NCI-H82 treated with DMSO at 0.1 percent for 48 hours (cell line): Measurements from ENCODE around the gene CRELD1.
A peak's percentile ranks its signal among the peaks of the same experiment; 100 is the strongest.
"Not testable (repeated sequence)": the region's sequence is repeated elsewhere in the genome, so short reads cannot be mapped to it uniquely, and the experiment has no call there.

Source experiments
- DNase-seq: peaks from one replicate; lab custom pipeline; 2025; ENCODE audit not compliant: unreplicated experiment; lab: John Stamatoyannopoulos, UW

The CRELD1 gene, protein sequence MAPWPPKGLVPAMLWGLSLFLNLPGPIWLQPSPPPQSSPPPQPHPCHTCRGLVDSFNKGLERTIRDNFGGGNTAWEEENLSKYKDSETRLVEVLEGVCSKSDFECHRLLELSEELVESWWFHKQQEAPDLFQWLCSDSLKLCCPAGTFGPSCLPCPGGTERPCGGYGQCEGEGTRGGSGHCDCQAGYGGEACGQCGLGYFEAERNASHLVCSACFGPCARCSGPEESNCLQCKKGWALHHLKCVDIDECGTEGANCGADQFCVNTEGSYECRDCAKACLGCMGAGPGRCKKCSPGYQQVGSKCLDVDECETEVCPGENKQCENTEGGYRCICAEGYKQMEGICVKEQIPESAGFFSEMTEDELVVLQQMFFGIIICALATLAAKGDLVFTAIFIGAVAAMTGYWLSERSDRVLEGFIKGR

DNA sequence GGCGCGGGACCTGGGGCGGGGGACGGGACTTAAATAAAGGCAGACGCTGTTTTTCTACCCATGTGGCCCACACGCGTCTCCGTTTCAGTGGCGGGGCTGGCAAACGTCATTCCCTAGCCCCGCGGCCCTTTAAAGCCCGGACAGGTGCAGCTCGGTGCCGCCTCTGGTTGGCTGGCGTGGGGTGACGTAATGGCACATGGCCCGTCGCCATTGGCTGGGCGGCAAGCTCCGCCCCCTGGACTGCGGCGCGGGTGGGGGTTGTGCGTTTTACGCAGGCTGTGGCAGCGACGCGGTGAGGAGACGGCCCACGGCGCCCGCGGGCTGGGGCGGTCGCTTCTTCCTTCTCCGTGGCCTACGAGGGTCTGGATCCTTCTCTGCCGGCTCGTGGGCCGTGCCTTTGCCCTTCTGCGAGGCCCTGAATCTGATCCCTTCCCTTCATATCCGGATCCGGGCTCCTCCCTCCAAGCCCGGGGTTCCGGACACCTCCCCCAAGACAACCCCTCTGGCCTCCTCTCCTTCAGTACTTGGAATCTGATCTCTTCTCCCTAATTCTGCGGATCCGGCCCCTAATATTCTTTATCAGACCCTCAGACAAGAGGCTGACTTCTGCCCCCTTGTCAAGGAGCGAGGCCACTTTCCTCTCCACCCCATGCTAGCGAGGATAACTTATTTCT, at the start of gene CRELD1:
Gene CRELD1 (plus strand): TSS at position 274 of the 674 bp plus-strand sequence. CDS start 605 bp downstream, outside the sequence.
- peak; percentile 80 for DNase-seq

DNA sequence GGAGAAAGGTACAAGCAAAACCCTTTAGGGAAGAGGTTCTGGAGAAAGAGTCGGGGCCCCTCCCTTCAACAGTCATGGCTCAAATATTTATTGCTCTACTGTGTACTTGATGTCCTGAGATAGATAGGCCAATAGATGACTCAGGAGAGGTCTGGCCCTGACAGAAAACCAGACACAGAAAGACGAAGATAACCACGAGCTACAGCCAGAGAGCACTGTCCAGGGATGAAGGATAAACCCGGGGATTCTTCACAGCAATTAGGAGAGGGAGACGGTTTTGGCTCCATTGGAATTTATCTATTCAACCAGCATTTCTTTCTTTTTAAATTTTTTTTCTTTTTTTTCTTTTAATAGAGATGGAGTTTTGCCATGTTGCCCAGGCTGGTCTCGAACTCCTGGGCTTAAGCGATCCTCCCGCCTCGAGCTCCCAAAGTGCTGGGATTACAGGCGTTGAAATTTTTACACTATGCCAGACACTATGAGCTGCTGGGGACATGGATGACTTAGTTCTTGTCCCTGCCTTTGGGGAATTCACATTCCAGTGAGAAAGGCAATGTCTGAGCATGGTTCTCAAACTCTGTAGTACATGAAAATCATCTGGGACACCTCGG, 49.0 kb upstream of the CRELD1 start:
- DNase-seq = no peak

DNA sequence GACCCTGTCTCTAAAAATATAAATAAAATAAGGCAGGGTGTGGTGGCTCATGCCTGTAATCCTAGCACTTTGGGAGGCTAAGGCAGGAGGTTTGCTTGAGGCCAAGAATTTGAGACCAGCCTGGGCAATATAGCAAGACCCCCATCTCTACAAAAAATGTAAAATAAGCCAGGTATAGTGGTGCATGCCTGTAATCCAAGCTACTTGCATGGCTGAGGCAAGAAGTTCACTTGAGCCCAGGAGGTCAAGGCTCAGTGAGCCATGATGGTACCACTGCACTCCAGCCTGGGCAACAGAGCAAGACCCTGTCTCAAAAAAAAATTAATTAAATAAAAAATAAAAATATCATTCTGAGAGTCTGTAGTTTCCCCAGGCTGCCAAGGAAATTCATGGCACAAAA, 47.3 kb upstream of the CRELD1 start:
- DNase-seq = no peak

DNA sequence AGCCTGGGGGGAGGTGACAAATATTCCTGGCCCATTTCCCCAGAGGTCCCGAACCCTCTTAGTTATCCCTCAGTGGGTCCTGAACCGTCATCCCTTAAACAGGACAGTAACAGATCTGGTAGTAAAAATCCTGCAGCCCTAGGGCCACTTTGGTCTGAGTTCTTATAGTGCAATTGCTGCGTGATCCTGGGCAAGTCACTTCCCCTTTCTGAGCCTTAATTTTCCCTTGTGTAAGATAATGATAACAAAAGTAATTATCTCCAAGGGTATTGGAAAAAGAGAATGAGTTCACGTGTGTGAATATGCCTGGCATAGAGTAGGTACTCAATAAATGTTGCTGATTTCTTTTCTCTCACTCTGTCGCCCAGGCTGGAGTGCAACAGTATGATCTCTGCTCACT, 46.2 kb upstream of the CRELD1 start:
- DNase-seq = no peak

DNA sequence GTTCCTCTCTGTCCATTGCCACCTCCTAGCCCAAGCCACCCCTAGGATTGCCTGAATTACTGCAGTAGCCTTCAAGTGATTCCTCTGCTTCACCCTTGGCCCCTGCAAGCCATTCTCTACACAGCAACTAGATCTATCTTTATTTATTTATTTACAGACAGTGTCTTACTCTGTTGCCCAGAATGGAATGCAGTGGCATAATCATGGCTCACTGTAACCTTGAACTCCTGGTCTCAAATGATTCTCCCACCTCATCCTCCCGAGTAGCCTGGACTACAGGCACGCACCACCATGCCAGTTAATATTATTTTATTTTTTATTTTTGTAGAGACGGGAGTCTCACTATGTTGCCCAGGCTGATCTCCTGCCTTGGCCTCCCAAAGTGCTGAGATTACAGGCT, 45.1 kb upstream of the CRELD1 start:
- no peak for DNase-seq

DNA sequence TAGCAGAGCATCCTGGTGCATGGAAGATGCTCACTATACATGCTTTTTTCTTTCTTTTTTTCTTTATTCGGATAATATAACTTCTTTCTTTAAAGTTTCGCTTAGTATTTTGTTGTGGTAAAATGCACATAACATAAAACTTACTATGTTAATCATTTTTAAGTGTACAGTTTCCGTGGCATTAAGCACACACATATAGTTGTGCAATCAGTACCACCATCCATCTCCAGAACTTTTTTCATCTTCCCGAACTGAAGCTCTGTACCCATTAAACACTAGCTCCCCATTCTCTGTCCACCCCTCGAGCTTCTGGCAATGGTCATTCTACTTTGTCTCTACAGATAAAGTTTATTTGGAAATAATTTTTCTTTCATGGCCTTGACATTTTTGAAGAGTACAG, 44.2 kb upstream of the CRELD1 start:
- no peak for DNase-seq

DNA sequence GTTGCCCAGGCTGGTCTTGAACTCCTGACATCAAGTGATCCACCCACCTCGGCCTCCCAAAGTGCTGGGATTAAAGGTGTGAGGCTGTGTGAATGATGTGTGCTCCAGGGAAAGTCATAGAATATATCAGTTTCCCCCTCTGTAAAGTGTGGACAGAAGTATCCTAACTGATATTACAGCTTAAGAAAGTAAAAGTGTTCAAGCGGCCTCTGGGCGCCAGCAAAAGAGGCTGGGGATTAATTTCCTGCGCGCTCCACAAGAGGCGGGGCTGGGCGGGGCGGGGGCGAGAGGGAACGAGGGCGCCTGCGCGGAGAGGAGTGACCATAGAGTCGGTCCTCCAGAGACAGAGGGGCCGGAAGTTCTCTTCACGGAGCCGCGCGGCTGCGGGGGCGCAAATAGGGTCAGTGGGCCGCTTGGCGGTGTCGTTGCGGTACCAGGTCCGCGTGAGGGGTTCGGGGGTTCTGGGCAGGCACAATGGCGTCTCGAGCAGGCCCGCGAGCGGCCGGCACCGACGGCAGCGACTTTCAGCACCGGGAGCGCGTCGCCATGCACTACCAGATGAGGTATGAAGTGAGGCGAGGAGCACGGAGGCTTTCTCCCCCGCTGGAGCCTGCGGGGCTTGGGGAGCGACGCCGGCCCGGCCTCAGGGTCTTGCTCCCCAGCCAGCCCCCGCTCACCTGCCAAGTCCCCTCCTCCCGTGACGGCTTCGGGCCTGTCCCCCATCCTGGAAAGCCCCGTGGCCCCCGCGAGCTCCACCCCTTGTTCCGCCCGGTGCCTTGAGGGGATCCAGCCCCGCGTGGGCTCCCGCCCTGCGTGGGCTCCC, 43.2 kb upstream of the CRELD1 start, which contains the start of gene JAGN1:
Gene JAGN1 (plus strand): TSS at position 362 of the 823 bp plus-strand sequence. CDS start 113 bp downstream, at position 475.
- peak; percentile 43 for DNase-seq

DNA sequence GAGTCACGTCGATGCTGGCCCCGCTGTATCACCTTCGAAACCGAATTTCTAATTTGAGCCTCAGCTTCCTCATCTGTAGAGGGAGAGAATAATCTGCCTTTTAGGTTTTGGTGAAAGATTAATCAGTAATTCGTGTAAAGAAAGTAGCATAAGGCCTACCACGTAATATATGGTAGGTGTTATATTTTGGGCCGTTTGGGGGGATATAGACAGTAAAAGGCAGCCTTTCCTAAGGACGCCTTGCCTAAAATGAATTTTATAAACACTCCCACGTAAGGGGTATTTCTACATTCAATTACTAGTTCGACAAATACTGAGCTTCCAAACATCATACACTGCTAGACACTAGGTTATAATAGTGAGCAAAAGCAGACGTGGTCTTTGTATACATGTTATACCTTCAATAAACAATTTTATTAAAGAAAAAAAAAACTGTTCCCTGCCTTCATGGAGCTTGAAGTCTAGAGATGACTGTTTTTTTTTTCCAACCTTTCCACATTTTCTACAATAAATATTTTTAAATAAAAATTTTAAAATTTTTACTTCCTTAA, 42.5 kb upstream of the CRELD1 start:
- DNase-seq = no peak

DNA sequence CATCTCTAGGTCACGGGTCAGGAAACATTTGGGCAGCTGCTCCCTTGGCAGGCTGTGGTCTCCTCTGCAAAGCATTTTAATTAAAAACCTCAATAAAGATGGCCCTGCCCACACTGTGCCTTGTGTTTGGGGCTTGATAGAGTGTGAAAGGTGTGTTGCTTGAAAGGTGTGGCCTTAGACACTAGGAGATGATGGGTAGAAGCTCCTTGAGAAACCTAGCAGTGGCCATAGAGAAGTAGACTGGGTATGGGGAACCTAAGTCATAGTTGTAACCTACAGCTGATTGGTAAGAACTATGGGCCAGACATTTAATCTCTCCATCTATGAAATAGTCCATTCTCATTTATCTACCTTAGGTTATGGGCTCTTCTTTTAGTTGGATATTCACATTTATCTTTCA, 39.9 kb upstream of the CRELD1 start:
- no peak for DNase-seq

DNA sequence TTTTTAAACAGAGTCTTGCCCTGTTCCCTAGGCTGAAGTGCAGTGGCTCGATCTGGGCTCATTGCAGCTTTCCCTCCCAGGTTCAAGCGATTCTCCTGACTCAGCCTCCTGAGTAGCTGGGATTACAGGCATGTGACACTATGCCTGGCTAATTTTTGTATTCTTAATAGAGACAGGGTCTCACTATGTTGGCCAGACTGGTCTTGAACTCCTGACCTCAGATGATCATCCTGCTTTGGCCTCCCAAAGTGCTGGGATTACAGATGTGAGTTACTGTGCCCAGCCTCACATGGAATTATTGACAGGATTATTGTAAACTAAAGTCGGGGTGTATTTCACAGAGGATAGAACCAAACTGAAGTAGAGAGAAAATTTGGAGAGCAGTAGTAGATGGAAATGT, 37.9 kb upstream of the CRELD1 start:
- not testable (repeated sequence) for DNase-seq

DNA sequence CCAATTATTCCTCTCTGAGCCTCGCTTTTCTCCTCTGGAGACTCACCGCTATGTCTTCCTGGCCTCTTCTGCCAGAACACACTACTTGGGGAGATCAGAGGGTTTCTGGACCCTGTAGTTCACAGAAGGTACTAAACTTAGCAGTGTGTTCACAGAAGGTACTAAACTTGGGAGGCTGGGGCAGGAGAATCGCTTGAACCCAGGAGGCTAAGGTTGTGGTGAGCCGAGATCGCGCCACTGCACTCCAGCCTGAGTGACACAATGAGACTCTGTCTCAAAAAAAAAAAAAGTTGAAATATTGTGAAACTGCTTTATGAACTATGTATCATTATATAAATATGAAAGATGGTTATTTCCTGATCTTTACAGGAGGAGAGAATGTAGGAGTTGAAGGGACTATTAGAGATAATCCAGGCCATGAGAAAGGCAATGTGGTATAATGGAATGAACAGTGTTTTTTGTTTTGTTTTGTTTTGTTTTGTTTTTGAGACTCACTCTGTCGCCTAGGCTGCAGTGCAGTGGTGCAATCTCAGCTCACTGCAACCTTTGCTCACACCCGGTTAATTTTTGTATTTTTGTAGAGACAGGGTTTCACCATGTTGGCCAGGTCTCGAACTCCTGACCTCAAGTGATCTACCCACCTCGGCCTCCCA, 36.8 kb upstream of the CRELD1 start:
- not testable (repeated sequence) for DNase-seq

DNA sequence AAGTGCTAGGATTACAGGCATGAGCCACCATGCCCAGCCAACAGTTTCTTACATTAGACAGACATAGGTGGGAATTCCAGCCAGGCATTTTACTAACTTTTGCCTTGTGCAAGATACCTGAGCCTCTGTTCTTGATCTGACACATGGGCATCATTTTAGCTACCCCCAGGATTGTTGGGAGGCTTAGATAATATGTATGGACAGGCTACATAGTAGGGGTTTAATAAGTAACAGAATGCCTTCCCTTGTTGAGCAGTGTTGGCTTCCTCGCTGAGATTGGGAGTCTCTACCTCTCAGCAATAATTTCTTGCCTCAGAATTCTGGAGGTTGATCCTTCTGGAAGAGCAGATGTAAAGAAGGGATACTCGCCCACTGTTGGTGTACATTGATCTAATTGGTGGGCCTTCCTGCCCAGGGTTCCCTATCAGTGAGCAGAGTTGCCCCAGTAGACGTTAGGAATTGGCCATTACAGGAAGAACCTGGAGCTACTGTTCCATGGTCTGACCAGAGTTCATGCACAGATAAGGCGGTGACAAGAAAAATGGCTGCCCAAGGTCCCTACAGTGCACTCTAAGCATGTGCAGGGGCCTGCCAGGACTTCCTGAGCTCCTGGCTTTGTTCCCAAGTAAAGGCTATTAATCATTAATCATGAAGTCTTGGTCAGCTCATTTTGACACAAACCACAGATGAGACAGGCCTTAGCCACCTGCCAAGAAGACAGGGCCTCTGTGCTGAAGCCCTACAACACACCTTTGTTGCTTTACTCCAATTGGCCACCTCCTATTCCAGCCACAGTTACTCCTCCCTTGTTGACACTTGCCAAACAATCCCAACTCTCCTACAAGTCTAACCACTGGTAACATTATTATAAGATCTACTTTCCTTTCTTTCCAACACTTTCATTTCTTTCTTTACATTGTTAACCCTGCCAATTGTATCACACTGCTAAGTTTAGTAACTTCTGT, 35.9 kb upstream of the CRELD1 start:
- DNase-seq = no peak

DNA sequence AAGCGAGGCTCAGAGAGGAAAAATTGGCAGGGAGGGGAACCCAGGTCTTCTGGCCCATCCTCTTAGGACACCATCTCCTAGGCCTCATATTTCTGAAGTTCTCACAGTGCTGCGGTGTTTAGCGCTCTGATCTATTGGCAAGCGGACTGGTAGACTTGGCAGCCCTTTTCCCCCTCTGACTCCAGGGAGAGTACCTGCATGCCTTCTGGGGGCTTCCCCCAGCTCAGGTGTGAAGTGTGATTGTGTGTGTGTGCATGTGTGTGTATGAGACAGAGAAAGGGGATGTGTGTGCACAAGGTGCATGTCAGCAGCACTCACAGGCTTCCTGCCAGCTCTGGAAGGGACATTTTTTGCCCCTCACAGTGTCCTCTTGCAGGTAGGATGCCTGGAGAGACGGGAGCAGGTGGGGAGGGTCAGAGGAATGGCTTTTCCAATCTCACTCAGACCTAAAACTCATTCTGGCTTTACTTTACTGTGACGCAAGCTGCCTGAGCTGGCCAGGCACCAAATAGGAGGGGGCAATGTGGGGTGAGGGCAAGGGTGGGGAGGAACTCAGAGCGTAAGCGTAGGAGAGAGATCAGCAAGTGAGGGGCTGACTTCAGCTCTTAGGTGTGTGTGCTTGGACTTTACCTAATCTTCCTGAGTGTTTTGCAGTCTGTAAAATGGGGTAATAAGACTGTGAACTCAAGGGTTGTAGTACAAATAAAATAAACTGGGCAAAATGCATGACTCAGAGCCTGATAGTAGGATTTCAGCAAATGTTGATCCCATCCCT, 35.0 kb upstream of the CRELD1 start:
- DNase-seq = no peak

DNA sequence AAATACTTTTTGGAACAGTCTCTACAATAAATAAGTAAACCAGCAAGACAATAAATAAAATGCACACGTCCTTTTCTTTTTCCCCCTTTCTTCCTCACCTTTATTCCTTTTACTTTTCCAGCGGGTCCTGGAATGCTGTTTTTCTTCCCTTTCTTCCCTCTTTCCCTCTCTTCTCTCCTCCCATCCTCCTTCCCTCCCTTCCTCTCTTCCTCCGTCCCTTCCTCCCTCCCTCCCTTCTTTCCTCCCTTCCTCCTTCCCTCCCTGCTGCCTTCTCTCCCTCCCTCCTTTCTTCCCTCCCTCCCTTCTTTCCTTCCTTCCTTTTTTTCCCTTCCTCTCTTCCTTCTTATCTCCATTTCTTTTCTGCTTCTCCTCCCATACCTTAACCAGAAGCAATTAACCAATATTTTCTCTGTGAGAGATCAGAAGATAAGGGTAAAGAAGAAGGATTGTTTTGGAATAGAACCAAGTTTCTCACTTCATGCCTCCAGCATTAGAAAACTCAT, 34.3 kb upstream of the CRELD1 start:
- no peak for DNase-seq

DNA sequence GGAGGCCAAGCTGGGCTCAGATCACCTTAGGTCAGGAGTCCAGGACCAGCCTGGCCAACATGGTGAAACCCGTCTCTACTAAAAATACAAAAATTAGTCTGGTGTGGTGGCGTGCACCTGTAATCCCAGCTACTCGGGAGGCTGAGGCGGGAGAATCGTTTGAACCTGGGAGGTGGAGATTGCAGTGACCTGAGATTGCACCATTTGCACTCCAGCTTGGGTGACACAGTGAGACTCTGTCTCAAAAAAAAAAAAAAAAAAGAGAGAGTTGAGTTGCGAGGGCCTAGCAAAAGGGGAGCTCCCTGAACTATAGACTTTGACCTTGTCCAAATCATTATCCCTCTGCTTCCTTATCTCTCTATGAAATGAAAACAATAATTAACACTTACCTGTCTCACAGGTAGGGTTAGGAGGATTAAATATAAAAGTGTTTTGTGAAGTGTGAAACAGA, 32.6 kb upstream of the CRELD1 start:
- not testable (repeated sequence) for DNase-seq

DNA sequence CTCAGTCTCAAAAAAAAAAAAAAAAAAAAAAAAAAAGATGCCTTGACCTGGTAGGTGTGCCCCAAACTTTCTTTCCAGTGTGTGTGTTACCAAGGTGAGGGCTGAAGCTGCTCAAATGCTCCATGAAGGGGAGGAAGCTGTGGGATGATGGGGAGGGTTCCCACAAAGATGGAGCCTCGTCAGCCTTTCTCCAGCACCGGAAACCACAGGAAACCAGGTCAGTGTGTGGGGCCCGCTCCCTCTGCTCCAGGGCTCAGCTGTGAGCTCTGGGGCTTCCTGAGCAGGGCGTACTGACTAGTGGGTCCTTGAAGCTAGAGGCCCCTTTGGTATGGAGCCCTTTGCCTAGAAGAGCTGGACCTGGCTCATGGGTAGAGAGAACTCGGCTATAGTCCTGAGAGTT, 31.7 kb upstream of the CRELD1 start:
- no peak for DNase-seq

DNA sequence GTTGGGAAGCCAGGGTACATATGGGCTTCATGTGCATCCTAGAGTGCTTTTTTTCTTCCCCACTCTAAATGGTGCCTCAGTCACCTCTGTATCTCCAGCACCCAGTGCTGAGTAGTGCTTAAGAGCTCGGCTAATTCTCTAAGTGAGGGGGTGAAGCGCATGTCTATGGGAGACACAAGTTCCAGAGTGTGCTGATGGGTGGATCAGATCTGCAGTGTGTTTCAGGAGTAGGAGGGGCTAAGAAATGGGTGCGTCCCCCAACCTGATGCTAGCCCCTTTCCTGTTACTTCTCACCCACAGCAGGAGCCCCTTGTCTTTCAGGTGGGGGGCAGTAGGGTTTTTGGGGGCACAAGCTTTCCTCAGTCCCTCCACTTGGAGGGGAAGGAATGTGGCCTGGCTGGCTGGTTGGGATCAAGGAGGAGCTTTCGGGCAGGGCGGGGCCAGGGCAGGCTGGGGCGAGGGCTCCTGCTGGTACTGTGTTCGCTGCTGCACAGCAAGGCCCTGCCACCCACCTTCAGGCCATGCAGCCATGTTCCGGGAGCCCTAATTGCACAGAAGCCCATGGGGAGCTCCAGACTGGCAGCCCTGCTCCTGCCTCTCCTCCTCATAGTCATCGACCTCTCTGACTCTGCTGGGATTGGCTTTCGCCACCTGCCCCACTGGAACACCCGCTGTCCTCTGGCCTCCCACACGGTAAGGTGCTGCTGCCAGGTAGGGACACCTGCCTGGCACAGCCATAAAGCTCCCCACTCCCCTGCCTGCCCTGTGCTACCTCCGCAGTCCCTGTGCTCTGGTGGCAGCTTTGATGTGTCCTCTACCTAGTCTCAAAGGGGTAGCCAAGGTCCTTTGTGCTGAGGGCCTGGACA, 31.0 kb upstream of the CRELD1 start, which contains the start of gene IL17RE:
Gene IL17RE (plus strand): TSS at position 477 of the 866 bp plus-strand sequence. CDS start 85 bp downstream, at position 562.
- DNase-seq = no peak
